ENCODE data around the gene DNAJC5G.

GRCh38 chr2:27281442-27281841, 6.2 kb downstream of the DNAJC5G start:
- no peak for TF ChIP-seq EZH2 (IDR thresholded peaks at IDR 0.05; ENCODE audit: low read depth)
- TF ChIP-seq CTCF (conservative IDR thresholded peaks at IDR 0.05) = no peak
